GM12872 (cell line): Measurements from ENCODE around the gene TFPT.

Experiments
- TF ChIP-seq, protein P1 (sequence below): IDR thresholded peaks from 3 replicates; pipeline ENCODE4 v1.5.1; 2011; ENCODE audit warnings: low read depth, mild to moderate bottlenecking, low read length, moderate library complexity; ENCODE audit not compliant: insufficient read depth

Gene TFPT

DNA sequence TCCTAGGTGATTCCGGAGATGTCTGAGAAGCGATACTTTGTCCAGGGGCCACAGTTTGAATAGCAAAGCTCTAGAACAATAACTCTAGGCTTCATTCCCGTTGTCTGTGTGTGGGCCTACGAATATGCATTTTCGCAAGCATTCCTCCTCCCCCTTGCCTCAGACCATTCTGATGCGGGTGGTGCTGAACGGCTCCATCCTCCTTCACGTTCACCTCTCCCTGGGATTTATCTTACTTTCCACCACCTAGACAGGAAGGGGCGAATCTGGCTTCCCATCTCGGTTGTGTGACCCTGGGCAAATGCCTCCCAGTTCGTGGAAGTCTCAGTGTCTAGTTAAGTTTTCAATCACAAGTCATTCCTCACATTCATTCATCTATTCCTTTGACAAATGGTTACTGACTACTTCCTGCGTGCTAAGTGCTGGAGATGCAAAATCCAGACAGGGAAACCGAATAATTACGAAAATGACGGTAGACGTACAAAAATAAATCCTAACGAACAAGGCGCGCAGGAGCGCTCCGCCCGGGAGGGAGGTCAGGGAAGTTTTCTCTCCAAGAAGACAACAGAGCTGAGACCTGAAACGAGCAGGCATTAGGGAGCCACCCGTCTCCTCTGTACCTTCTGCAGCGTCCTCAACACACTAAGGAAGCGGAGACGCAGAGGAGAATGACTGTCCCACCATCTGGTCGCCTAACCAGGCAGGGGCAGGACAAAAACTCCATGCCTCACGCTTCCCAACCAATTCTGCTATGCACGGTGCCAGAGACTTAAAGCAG lies 20.8 kb upstream of the TFPT start:
- TF ChIP-seq, protein P1, sequence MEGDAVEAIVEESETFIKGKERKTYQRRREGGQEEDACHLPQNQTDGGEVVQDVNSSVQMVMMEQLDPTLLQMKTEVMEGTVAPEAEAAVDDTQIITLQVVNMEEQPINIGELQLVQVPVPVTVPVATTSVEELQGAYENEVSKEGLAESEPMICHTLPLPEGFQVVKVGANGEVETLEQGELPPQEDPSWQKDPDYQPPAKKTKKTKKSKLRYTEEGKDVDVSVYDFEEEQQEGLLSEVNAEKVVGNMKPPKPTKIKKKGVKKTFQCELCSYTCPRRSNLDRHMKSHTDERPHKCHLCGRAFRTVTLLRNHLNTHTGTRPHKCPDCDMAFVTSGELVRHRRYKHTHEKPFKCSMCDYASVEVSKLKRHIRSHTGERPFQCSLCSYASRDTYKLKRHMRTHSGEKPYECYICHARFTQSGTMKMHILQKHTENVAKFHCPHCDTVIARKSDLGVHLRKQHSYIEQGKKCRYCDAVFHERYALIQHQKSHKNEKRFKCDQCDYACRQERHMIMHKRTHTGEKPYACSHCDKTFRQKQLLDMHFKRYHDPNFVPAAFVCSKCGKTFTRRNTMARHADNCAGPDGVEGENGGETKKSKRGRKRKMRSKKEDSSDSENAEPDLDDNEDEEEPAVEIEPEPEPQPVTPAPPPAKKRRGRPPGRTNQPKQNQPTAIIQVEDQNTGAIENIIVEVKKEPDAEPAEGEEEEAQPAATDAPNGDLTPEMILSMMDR: no peak

DNA sequence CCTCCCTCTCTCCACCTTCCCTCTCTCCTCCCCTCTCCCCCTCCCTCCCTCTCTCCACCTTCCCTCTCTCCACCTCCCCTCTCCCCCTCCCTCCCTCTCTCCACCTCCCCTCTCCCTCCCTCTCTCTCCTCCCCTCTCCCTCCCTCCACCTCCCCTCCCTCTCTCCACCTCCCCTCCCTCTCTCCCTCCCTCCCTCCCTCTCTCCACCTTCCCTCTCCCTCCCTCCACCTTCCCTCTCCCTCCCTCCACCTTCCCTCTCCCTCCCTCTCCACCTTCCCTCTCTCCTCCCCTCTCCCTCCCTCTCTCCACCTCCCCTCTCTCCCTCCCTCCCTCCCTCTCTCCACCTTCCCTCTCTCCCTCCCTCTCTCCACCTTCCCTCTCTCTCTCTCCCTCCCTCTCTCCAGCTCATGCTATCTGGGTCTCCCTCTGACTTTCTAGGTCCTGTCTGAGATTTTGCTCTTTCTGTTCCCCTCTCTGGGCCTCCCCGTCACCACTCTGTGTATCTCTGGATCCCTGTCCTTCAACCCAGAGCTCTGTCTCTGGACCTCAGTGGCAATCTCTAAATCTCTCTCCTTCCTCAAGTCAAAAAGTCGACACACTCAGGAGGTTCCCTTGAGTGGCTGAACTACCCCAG lies 18.6 kb upstream of the TFPT start:
- TF ChIP-seq, protein P1: no peak

DNA sequence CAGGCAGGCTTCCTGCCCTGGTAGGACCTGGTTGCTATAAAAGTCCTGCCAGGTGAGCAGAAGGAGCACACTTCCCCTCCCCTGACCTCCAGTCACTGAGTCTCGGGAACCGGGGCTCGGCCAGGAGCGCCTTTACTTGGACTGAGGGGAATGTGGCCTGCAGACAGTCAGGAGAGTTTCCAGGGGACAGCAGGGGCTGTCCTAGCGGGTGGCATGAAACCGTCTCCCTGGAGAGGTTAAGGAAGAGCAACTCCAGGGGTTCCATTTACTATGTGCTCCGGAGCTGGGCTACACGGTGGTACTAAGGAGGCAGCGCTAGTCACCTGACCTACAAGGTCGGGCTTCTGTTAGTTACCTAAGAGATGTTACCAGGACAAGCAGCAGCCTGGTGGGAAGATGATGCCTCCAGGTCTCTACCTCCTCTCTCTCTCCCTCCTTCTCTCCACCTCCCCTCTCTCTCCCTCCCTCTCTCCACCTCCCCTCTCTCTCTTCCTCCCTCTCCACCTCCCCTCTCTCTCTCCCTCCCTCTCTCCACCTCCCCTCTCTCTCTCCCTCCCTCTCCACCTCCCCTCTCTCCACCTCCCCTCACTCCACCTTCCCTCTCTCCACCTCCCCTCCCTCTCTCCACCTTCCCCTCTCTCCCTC lies 18.0 kb upstream of the TFPT start:
- TF ChIP-seq, protein P1: no peak

DNA sequence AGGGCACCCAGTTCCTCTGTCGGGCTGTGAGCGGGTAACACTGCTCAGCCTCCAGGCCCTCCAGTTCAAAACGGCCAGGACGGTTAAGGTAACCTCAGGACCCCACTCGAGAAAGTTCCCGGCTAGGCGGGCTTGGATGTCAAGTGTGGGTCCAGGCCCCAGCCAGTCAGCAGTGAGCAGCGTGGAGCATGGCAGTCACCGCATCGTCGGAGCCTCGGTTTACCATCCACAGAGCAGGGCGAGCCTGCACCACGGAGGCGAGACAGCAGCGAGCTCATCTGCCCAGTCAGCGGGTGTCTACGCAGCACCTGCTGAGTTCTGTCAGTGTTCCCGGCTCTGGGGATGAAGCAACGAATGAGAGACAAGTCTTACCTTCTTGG lies 14.2 kb upstream of the TFPT start:
- TF ChIP-seq, protein P1: no peak

DNA sequence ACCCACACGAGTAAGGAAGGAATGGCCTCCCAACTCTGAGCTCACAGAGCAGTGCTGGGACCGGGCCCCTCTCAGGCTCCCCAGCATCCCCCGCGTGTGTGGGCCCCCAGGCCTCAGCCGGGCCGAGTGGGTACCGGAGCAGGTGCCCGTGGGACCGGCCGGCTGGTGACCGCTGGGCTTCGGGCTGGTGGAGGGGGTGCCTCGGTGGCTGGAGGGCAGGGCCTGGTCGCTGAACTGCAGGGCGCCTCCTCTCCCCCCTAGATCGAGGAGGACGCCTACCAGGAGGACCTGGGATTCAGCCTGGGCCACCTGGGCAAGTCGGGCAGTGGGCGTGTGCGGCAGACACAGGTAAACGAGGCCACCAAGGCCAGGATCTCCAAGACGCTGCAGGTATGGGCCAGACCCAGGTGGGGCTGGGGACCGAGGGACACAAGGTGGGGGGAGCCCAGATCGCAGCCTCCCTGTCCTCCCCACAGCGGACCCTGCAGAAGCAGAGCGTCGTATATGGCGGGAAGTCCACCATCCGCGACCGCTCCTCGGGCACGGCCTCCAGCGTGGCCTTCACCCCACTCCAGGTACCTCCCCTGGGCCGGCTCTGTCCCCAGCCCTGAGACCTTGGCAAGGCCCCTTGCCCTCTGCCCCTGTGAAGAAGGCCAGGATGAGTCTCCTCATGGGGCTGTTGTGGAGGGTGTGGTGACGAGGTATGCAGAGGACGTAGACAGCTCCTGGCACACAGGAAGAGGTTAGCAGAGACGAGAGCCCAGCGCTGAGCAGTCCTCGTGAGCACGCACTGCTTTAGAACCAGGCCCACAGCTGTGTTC lies 13.5 kb upstream of the TFPT start:
- TF ChIP-seq, protein P1: no peak

DNA sequence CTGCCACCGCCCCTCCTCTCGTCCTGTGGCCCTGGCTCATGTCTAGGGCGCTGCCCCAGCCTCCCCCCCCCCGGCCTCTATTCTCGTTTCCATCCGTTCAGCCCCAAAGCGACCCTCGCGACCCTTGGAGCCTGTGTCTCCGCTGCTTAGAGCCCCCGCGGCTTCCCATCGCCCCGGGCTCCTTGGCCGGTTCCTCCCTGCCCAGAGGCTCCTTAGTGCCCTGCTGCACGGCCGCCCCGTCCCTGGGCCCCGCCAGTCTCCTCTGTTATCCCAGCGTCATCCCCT lies 12.9 kb upstream of the TFPT start:
- TF ChIP-seq, protein P1: no peak
